Measurements from ENCODE around the gene TMEM18.

TMEM18 gene

GRCh38 chr2:682226-682625 is 5.0 kb upstream of the TMEM18 start (continued):
- no peak for TF ChIP-seq ZBTB44 (tag by site-specific recombination; IDR thresholded peaks at IDR 0.05)

GRCh38 chr2:681312-681711 is 4.1 kb upstream of the TMEM18 start:
- CTCF ChIA-PET, result no interaction called here
- Histone ChIP-seq H3K4me1 (ENCODE audit: control insufficient read depth, insufficient read depth, low read length) (no peaks in the 10 kb centered on the region; the same call in 1 of the 2 replicates), H3K27ac (ENCODE audit: extremely low read depth, low read depth, low read length) (no peak overlapping the region), H3K36me3 (ENCODE audit: control insufficient read depth in 2 of 2, insufficient read depth in 1 of 2, low read length in 2 of 2) (no peaks in the 10 kb centered on the region), H3K9me3 (ENCODE audit: control insufficient read depth, insufficient read depth, low read depth, low read length) (no peaks in the 10 kb centered on the region), H3K4me3 (ENCODE audit: low read depth, low read length) (no peak overlapping the region)
- POLR2A ChIA-PET, result no interaction called here
- TF ChIP-seq ZNF404 (tag by site-specific recombination; IDR thresholded peaks at IDR 0.05), result no peak
- TF ChIP-seq ZNF600 (tag by site-specific recombination; IDR thresholded peaks at IDR 0.05), result no peak
- no peak for TF ChIP-seq ZNF830 (tag by site-specific recombination; IDR thresholded peaks at IDR 0.05; ENCODE audit: low read depth)
- no peak for TF ChIP-seq ZNF266 (tag by site-specific recombination; IDR thresholded peaks at IDR 0.05; ENCODE audit: low read depth)
- TF ChIP-seq ZNF394 (tag by site-specific recombination; IDR thresholded peaks at IDR 0.05; ENCODE audit: borderline replicate concordance), result no peak
- no peak for TF ChIP-seq ZNF514 (tag by site-specific recombination; IDR thresholded peaks at IDR 0.05)
- no peak for TF ChIP-seq PRDM6 (tag by site-specific recombination; IDR thresholded peaks at IDR 0.05)
- TF ChIP-seq ZNF776 (tag by site-specific recombination; IDR thresholded peaks at IDR 0.05; ENCODE audit: borderline replicate concordance), result no peak
- TF ChIP-seq YY1 (tag by site-specific recombination; IDR thresholded peaks at IDR 0.05), result no peak
- TF ChIP-seq ZNF664 (tag by site-specific recombination; IDR thresholded peaks at IDR 0.05), result no peak
- TF ChIP-seq ZNF214 (tag by site-specific recombination; IDR thresholded peaks at IDR 0.05; ENCODE audit: borderline replicate concordance), result no peak

- Histone ChIP-seq H3K4me1 (ENCODE audit: control insufficient read depth, insufficient read depth, low read length) (no peaks in the 10 kb centered on the region; the same call in 1 of the 2 replicates), H3K36me3 (ENCODE audit: control insufficient read depth in 2 of 2, insufficient read depth in 1 of 2, low read length in 2 of 2) (peaks cover 0 to 2% of the 10 kb centered on the region in 2 experiments; a peak in 1 of 3 replicates), H3K27ac (ENCODE audit: extremely low read depth, low read depth, low read length) (no peak overlapping the region), H3K9me3 (ENCODE audit: control insufficient read depth, insufficient read depth, low read depth, low read length) (no peaks in the 10 kb centered on the region), H3K4me3 (ENCODE audit: low read depth, low read length) (no peak overlapping the region)
- CTCF ChIA-PET, result no interaction called here
- POLR2A ChIA-PET, result no interaction called here
- TF ChIP-seq ZNF423 (tag by site-specific recombination; IDR thresholded peaks at IDR 0.05), result no peak
- TF ChIP-seq ZBTB1 (tag by site-specific recombination; IDR thresholded peaks at IDR 0.05), result no peak
- no peak for TF ChIP-seq ZNF670 (tag by site-specific recombination; IDR thresholded peaks at IDR 0.05; ENCODE audit: low read depth)
- TF ChIP-seq ZFP3 (tag by site-specific recombination; IDR thresholded peaks at IDR 0.05; ENCODE audit: low read depth), result no peak
- TF ChIP-seq ZNF10 (tag by site-specific recombination; IDR thresholded peaks at IDR 0.05), result no peak
- no peak for TF ChIP-seq ZNF18 (tag by site-specific recombination; IDR thresholded peaks at IDR 0.05)
- TF ChIP-seq GLI4 (tag by site-specific recombination; IDR thresholded peaks at IDR 0.05), result no peak
- no peak for TF ChIP-seq ZFHX2 (tag by site-specific recombination; conservative IDR thresholded peaks at IDR 0.05)
- no peak for TF ChIP-seq ZNF645 (tag by site-specific recombination; IDR thresholded peaks at IDR 0.05)
These were observed 3.3 kb upstream of the TMEM18 start for GRCh38 chr2:680496-680895.

Measured in HEK293 (cell line).